Loucy (cell line): Measurements from ENCODE around the gene ME3.

Experiments used
- H2AFZ ChIP-seq: fragments of 200-600 bp; sonication (generic); 2 replicates; pipeline ENCODE4 v1.6.0; 2016; ENCODE audit warnings: antibody characterized with exemption, mild to moderate bottlenecking, low read length, moderate library complexity
- H3F3A ChIP-seq: fragments of 200-600 bp; 2 replicates; pipeline ENCODE4 v1.6.0; 2016; ENCODE audit warnings: antibody characterized with exemption, low read depth, mild to moderate bottlenecking
- H3K27me3 ChIP-seq: fragments of 200-600 bp; sonication (generic); 2 replicates; pipeline ENCODE4 v1.6.1; 2014; ENCODE audit warnings: low read length, mild to moderate bottlenecking; ENCODE audit not compliant: insufficient read depth, poor library complexity, severe bottlenecking
- H3K36me3 ChIP-seq: fragments of 200-600 bp; sonication (generic); 2 replicates; pipeline ENCODE4 v1.6.1; 2016; ENCODE audit warnings: low read length; ENCODE audit not compliant: insufficient read depth
- H3K4me1 ChIP-seq: fragments of 200-600 bp; sonication (generic); 2 replicates; pipeline ENCODE4 v1.5.1; 2014; ENCODE audit warnings: low read length, mild to moderate bottlenecking; ENCODE audit not compliant: insufficient read depth, poor library complexity, severe bottlenecking
- H3K4me2 ChIP-seq: fragments of 200-600 bp; sonication (generic); 2 replicates; pipeline ENCODE4 v1.6.0; 2014; ENCODE audit warnings: antibody characterized with exemption, low read length, low read depth, mild to moderate bottlenecking; ENCODE audit not compliant: poor library complexity, severe bottlenecking
- H3K4me3 ChIP-seq: fragments of 200-600 bp; sonication (generic); 2 replicates; pipeline ENCODE4 v1.5.1; 2014; ENCODE audit warnings: low read length, mild to moderate bottlenecking, mixed read lengths; ENCODE audit not compliant: poor library complexity, severe bottlenecking
- H3K79me2 ChIP-seq: fragments of 200-600 bp; sonication (generic); 2 replicates; pipeline ENCODE4 v1.6.1; 2014; ENCODE audit warnings: low read length; ENCODE audit not compliant: insufficient read depth
- H3K9ac ChIP-seq: fragments of 200-600 bp; sonication (generic); 2 replicates; pipeline ENCODE4 v1.6.0; 2014; ENCODE audit warnings: mild to moderate bottlenecking, low read depth, low read length, moderate library complexity; ENCODE audit not compliant: poor library complexity, severe bottlenecking
- H3K9me2 ChIP-seq: fragments of 200-600 bp; sonication (generic); replicated peaks from 2 replicates; pipeline ENCODE4 v1.6.1; 2016; ENCODE audit warnings: low read depth, low read length, mixed read lengths
- H3K9me3 ChIP-seq: fragments of 200-600 bp; sonication (generic); 2 replicates; pipeline ENCODE4 v1.6.1; 2014; ENCODE audit warnings: mild to moderate bottlenecking, antibody characterized with exemption, low read length, low read depth; ENCODE audit not compliant: insufficient read depth
- H4K20me1 ChIP-seq: fragments of 200-600 bp; sonication (generic); 2 replicates; pipeline ENCODE4 v1.6.0; 2014; ENCODE audit warnings: antibody characterized with exemption, low read length, mild to moderate bottlenecking; ENCODE audit not compliant: insufficient read depth, poor library complexity, severe bottlenecking
- EZH2phosphoT487 ChIP-seq: fragments of 200-600 bp; IDR thresholded peaks from 2 replicates; pipeline ENCODE4 v1.6.1; 2018; ENCODE audit warnings: antibody characterized with exemption, mild to moderate bottlenecking, moderate library complexity, borderline replicate concordance
- TF ChIP-seq, protein P1 (sequence below): fragments of 200-600 bp; sonication (generic); conservative IDR thresholded peaks from 2 replicates; pipeline ENCODE4 v1.5.1; 2014; ENCODE audit warnings: mild to moderate bottlenecking, antibody characterized with exemption, low read length

ME3 gene

DNA sequence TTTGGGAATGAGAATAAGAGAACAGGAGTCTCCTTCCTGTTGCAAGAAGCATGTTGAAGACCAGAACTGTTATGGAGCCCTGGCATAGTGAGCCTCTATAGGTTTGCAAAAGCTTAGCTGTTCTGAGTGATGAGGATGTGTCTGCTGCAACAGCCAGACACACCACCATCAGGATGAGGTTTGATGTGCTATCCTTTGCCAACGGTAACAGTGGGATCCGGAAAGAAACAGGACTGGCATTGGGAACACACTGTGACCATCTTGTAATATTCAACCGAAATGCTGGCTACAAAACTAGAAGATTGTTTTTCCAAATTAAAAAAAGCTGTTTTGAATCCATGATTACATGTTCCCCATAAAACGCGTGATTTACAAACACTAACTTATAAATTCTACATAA, 117.0 kb downstream of the ME3 start:
- H3K27me3 ChIP-seq = no peaks in the 10 kb centered on the region
- no peaks in the 10 kb centered on the region for H3K79me2 ChIP-seq
- no peaks in the 10 kb centered on the region for H3K9me2 ChIP-seq
- no peak for TF ChIP-seq EZH2phosphoT487
- no peak overlapping the region for H2AFZ ChIP-seq
- no peak overlapping the region for H3K4me2 ChIP-seq
- H3K36me3 ChIP-seq = peaks cover 3% of the 10 kb centered on the region; the same call in 1 of the 2 replicates
- no peak overlapping the region for H3K4me3 ChIP-seq
- H3K4me1 ChIP-seq = peaks cover 8% of the 10 kb centered on the region
- H4K20me1 ChIP-seq = no peaks in the 10 kb centered on the region
- no peaks in the 10 kb centered on the region for H3F3A ChIP-seq
- no peak overlapping the region for H3K9ac ChIP-seq
- H3K9me3 ChIP-seq = no peaks in the 10 kb centered on the region

DNA sequence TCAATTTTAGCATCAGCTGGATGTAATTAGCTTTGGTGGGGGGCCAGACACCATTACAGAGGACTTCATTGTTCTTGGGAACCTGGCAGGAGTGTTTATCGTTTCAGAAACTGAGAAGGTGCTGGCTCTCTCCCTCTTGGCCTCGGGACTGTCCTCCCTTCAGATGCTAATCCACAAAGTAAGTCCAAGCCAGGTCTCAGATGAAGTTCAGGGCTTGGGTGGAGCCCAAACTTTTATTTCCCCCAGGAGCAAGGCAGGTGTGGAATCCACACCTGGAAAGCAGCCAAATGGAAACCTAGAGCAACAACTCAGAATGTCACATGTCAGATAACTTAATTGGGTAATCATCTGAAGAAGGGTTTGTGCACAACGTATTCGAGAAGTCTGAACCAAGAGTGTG, 119.2 kb downstream of the ME3 start:
- TF ChIP-seq, protein P1, sequence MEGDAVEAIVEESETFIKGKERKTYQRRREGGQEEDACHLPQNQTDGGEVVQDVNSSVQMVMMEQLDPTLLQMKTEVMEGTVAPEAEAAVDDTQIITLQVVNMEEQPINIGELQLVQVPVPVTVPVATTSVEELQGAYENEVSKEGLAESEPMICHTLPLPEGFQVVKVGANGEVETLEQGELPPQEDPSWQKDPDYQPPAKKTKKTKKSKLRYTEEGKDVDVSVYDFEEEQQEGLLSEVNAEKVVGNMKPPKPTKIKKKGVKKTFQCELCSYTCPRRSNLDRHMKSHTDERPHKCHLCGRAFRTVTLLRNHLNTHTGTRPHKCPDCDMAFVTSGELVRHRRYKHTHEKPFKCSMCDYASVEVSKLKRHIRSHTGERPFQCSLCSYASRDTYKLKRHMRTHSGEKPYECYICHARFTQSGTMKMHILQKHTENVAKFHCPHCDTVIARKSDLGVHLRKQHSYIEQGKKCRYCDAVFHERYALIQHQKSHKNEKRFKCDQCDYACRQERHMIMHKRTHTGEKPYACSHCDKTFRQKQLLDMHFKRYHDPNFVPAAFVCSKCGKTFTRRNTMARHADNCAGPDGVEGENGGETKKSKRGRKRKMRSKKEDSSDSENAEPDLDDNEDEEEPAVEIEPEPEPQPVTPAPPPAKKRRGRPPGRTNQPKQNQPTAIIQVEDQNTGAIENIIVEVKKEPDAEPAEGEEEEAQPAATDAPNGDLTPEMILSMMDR = no peak
- TF ChIP-seq EZH2phosphoT487 = no peak
- H3F3A ChIP-seq = no peaks in the 10 kb centered on the region
- H3K27me3 ChIP-seq = no peaks in the 10 kb centered on the region
- no peaks in the 10 kb centered on the region for H3K79me2 ChIP-seq
- H4K20me1 ChIP-seq = no peaks in the 10 kb centered on the region
- H3K36me3 ChIP-seq = no peaks in the 10 kb centered on the region; the same call in 1 of the 2 replicates
- peaks cover 8% of the 10 kb centered on the region for H3K4me1 ChIP-seq
- no peaks in the 10 kb centered on the region for H3K9me2 ChIP-seq
- no peak overlapping the region for H3K9ac ChIP-seq
- no peak overlapping the region for H3K4me3 ChIP-seq
- H3K4me2 ChIP-seq = no peak overlapping the region
- no peaks in the 10 kb centered on the region for H3K9me3 ChIP-seq
- no peak overlapping the region for H2AFZ ChIP-seq

DNA sequence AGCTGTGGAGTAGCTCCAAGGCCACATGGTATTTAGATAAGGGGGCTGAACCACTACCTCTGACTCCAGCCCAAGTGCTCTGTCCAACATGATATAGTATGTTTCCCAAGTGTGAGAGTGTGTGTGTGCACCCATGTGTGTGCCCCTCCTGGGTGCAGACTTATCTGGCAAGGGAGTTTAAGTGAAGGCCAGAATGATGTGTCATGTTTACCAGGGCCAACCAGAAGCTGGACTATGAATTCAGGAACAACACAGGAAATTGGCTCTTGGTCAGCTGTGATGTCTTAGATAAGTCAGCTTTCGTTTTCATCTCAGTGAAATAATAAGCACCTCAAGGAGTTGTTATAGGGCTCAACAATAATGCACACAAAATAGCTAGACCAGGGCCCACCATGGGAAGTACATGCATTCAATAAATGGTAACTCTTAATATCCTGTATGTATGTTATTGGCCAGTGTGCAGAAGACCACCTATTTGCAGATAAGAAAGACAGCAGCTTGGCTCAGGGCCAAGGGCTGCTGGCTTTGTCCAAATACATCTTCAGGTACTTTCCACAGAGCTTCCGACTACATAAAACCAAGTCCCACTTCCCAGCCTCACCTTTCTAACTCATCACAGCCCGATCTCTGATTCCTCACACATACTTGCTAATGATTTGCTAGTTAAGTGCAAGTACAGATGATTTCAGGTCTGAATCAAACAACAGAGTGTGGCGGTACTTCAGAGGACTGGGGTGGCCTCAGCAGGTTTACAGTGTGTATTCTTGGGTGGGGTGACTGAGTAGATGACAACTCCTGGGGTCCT, 120.9 kb downstream of the ME3 start:
- Histone ChIP-seq H3K27me3 (no peaks in the 10 kb centered on the region), H3K4me3 (no peak overlapping the region), H3K79me2 (no peaks in the 10 kb centered on the region), H3K4me2 (peak overlapping the region; percentile 4), H3K9ac (no peak overlapping the region), H3F3A (no peaks in the 10 kb centered on the region), H3K9me3 (no peaks in the 10 kb centered on the region), H3K4me1 (peaks cover 8% of the 10 kb centered on the region), H2AFZ (no peak overlapping the region), H3K9me2 (no peaks in the 10 kb centered on the region), H4K20me1 (no peaks in the 10 kb centered on the region), H3K36me3 (no peaks in the 10 kb centered on the region; the same call in 1 of the 2 replicates)
- TF ChIP-seq, protein P1 = no peak

DNA sequence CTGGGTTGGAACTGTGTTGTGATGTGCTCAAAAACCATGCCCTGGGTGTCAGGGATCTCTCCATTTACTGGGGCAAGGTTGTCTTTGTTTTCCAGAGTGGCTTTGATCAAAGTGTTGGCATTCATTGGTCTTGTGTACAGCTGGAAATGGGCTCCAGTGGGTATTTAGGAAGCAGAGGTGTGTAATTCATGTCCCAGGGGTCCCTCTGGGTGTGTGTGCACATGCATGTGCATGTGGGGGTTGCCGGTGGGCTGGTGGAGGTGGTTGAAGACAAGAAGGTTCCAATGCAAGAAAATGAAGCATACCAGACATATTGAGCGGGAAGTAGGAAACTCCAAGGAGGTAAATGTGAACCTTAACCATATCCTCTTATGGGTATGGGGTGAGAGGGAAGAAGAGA, 121.7 kb downstream of the ME3 start:
- H3K9me3 ChIP-seq = no peaks in the 10 kb centered on the region
- no peaks in the 10 kb centered on the region for H3K79me2 ChIP-seq
- peaks cover 8% of the 10 kb centered on the region for H3K4me1 ChIP-seq
- no peak overlapping the region for H2AFZ ChIP-seq
- no peaks in the 10 kb centered on the region for H3K9me2 ChIP-seq
- H3F3A ChIP-seq = no peaks in the 10 kb centered on the region
- no peak overlapping the region for H3K4me2 ChIP-seq
- H3K4me3 ChIP-seq = no peak overlapping the region
- no peaks in the 10 kb centered on the region; the same call in 1 of the 2 replicates for H3K36me3 ChIP-seq
- H4K20me1 ChIP-seq = no peaks in the 10 kb centered on the region
- no peaks in the 10 kb centered on the region for H3K27me3 ChIP-seq
- no peak overlapping the region for H3K9ac ChIP-seq
- TF ChIP-seq, protein P1 = no peak
- TF ChIP-seq EZH2phosphoT487 = no peak
